ENCODE measurements around the gene MYO9B. TPM values are rescaled to one million over a fixed set of nuclear protein-coding genes. Genes with fewer than 3 reads are reported as not detected.

The MYO9B gene
- total RNA-seq, 2 experiments from 2014 or later: 280 to 356 TPM

DNA sequence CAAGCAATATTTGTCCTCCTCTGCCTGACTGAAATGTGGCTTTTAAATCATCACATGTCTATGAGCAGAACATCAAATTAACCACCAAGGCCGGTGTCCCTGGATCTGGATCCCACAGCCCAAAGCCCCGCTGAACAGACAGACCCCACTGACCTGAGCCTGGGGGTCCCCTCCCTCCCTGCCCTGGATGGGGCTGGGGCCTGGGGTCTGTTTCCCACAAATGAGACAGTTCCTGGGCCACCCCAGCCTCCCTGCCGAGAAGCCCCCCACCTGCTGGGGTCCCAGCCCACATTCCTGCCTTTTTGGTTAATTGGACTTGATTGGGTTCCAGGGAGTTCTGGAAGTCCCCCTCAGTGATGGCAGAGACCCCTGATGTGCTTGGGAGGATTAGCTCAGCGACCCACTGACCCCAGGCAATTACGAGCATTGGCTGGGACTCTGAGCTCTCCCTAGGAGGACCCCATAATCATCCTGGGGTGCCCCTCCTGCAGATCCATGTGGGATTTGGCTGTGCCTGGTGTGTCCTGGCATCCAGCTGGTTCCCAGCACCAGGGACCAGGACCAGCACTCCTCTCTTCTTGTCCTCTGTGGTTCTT lies 29.6 kb upstream of the MYO9B start:
- Mint-ChIP-seq H3K4me1 (no peaks in the 10 kb centered on the region), H3K4me3 (no peak overlapping the region), H3K27me3 (peaks cover 3% of the 10 kb centered on the region), H3K9me3 (ENCODE audit: low read depth) (no peaks in the 10 kb centered on the region), H3K36me3 (peaks cover 16% of the 10 kb centered on the region), H3K27ac (no peak overlapping the region)
- CTCF ChIA-PET: no interaction called here
- no peak for ATAC-seq
- no peak for DNase-seq

DNA sequence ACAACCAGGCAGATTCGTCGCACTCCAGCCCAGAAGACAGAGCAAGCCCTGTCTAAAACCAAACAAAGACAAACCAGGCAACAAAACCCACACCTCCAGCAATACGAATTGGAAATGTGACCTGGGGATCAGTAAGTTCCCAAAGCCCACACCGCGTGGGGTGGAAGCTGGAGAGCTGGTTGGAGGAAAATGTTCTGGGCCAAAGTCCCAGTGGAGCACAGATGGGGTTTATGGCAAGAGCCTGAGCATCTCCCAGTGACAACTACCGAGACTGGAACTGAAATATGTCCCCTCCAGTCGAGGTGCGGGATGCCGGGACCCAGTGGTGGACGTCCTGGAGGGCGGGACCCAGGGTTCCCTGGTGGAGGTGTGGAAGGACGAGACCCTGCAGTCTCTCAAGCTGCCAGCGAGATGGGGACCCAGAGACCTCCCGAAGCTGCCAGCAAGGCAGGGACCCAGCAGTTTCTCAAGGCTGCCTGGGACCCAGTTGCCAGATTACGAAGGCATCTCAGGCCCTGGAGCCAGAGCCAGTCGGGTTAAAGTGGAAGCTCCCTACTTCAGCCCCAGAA lies 26.6 kb upstream of the MYO9B start:
- CTCF ChIA-PET: no interaction called here
- peaks cover 33% of the 10 kb centered on the region for H3K36me3 Mint-ChIP-seq
- H3K27ac Mint-ChIP-seq: no peak overlapping the region
- H3K27me3 Mint-ChIP-seq: no peaks in the 10 kb centered on the region
- H3K4me1 Mint-ChIP-seq: no peaks in the 10 kb centered on the region
- H3K9me3 Mint-ChIP-seq (ENCODE audit: low read depth): no peaks in the 10 kb centered on the region
- no peak for DNase-seq
- no peak overlapping the region for H3K4me3 Mint-ChIP-seq
- ATAC-seq: no peak

DNA sequence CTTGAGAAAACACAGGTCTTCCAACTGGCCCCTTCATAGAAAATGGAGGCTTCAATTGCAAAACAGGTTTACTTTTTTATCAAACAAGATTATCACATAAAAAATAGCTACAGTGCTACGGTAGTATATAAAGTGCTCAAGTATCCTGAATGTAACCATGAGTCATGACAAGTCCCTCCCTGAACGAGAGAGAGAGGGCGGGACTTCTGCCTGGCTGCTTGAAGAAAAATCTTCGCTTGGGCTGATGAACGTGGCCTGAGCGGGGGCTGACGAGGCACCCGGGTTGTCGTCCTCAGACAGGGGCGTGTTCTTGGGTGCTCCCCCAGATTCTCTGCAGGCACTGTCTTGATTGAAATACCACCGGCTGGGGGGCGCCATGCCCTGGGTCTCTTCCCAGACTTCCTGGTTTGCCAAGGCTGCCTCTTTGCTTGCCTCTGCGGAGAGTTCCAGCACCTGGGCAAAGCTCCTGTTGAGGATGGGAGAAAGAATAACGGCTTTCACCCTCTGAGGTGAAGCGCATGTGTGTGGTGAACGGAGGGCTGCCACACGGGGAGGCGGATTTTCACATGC lies 25.8 kb upstream of the MYO9B start:
- CTCF ChIA-PET: no interaction called here
- H3K4me3 Mint-ChIP-seq: no peak overlapping the region
- ATAC-seq (no peak), DNase-seq (no peak)
- H3K36me3 Mint-ChIP-seq: peaks cover 35% of the 10 kb centered on the region
- no peaks in the 10 kb centered on the region for H3K4me1 Mint-ChIP-seq
- H3K27ac Mint-ChIP-seq: no peak overlapping the region
- H3K27me3 Mint-ChIP-seq: no peaks in the 10 kb centered on the region
- H3K9me3 Mint-ChIP-seq (ENCODE audit: low read depth): no peaks in the 10 kb centered on the region

DNA sequence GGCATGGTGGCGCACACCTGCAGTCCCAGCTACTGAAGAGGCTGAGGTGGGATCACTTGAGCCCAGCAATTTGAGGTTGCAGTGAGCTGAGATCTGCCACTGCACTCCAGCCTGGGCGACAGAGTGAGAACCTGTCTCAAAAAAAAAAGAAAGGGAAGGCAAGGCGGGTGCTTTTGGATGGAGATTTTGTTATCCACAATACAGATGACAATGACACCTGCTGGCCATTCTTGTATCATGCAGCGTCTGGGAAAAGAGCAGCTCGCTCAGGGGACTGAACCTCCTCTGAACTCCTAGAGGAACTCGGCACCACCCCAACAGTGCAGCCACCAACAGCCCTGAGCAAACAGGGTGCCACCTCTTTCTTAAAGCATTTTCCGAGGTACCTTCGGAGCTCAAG lies 23.1 kb upstream of the MYO9B start:
- Mint-ChIP-seq H3K27me3 (no peaks in the 10 kb centered on the region), H3K36me3 (peaks cover 45% of the 10 kb centered on the region), H3K4me1 (no peaks in the 10 kb centered on the region), H3K9me3 (ENCODE audit: low read depth) (no peaks in the 10 kb centered on the region), H3K4me3 (no peak overlapping the region), H3K27ac (no peak overlapping the region)
- CTCF ChIA-PET: interaction anchor here (0.6 to 1.6 kb wide), 3 partner anchors 258 to 284 kb away, joined by 3 to 14 read pairs (median 4); no protein-coding TSS in a partner anchor
- no peak for ATAC-seq
- no peak for DNase-seq

DNA sequence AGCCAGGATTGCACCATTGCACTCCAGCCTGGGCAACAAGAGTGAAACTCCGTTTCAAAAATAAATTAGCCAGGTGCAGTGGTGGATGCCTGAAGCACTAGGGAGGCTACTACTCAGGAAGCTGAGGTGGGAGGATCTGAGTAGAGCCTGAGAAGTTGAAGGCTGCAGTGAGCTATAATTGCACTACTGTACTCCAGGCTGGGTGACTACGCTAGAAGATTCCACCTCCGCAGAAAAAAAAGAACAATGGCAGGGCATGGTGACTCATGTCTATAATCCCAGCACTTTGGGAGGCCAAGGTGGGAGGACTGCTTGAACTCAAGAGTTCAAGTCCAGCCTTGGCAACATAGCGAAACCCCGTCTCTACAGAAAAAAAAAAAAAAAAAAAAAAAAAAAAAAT lies 20.8 kb upstream of the MYO9B start:
- no peaks in the 10 kb centered on the region for H3K9me3 Mint-ChIP-seq (ENCODE audit: low read depth)
- no peaks in the 10 kb centered on the region for H3K4me1 Mint-ChIP-seq
- ATAC-seq (no peak), DNase-seq (no peak)
- no peak overlapping the region for H3K4me3 Mint-ChIP-seq
- peaks cover 53% of the 10 kb centered on the region for H3K36me3 Mint-ChIP-seq
- no peaks in the 10 kb centered on the region for H3K27me3 Mint-ChIP-seq
- no peak overlapping the region for H3K27ac Mint-ChIP-seq
- CTCF ChIA-PET: no interaction called here

DNA sequence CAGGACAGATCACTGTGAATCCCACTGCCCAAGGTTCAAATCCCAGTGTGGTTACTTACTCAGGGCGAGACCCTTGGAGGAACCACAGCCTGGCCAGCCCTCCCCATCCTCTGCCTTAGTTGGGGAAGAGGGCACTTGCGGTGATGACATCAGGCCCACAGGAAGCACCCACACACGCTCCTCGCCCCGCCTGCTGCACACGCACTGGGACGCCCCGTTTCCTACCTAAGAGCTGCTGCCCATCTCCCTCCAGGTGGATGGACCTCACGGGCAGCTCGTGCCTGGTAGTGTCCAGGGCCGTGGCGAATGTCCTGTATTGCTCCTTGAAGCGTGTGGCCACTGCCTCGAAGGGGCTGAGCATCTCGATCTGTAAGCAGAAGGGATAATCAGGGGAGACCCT lies 19.9 kb upstream of the MYO9B start:
- Mint-ChIP-seq H3K27ac (no peak overlapping the region), H3K4me3 (no peak overlapping the region), H3K4me1 (no peaks in the 10 kb centered on the region), H3K9me3 (ENCODE audit: low read depth) (no peaks in the 10 kb centered on the region), H3K36me3 (peaks cover 52% of the 10 kb centered on the region), H3K27me3 (no peaks in the 10 kb centered on the region)
- CTCF ChIA-PET: interaction anchor here (0.6 kb wide), 1 partner anchor 614 kb away, joined by 3 read pairs; no protein-coding TSS in a partner anchor
- ATAC-seq (no peak), DNase-seq (no peak)

DNA sequence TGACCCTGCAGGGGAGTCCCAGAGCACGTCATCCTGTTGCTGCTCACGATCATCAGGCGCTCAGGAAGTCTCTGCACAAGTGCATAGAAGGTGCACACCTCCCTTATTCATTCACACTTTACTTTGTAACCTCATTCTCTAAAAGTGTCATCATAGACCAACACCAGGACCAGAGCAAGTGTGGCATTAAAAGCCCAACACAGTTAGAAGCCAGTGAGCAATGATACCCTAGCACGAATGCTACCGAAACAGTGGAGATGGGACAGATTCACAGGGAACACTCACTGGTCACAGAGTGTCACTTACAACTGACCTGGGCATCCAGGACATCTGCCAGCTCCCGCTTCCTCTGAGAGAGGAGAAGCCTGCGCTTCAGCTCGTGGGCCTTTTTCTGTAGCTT lies 17.3 kb upstream of the MYO9B start:
- ATAC-seq: no peak
- CTCF ChIA-PET: no interaction called here
- no peak for DNase-seq
- Mint-ChIP-seq H3K4me3 (no peak overlapping the region), H3K36me3 (peaks cover 44% of the 10 kb centered on the region), H3K27me3 (no peaks in the 10 kb centered on the region), H3K4me1 (peaks cover 1% of the 10 kb centered on the region), H3K27ac (no peak overlapping the region), H3K9me3 (ENCODE audit: low read depth) (no peaks in the 10 kb centered on the region)

DNA sequence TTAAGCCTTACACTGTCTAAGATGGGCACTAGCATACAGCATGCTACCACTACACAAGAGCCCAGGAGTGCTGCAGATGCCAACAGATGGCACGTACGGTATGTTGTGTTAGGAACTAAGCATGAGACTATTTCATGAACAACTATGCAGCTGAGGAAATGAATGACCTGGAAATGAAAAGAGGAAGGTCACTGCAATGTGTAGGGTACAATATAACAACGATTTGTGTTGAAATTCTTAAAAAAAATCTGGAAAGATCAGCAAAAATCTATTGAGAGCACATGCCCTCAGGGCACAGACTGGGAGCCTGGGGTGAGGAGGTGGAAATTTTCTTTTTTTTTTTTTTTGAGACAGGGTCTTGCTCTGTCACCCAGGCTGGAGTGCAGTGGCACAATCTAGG lies 14.8 kb upstream of the MYO9B start:
- Mint-ChIP-seq H3K4me1 (peaks cover 23% of the 10 kb centered on the region), H3K9me3 (ENCODE audit: low read depth) (no peaks in the 10 kb centered on the region), H3K4me3 (no peak overlapping the region), H3K27ac (no peak overlapping the region), H3K27me3 (no peaks in the 10 kb centered on the region), H3K36me3 (peaks cover 58% of the 10 kb centered on the region)
- DNase-seq (no peak), ATAC-seq (no peak)
- CTCF ChIA-PET: no interaction called here

DNA sequence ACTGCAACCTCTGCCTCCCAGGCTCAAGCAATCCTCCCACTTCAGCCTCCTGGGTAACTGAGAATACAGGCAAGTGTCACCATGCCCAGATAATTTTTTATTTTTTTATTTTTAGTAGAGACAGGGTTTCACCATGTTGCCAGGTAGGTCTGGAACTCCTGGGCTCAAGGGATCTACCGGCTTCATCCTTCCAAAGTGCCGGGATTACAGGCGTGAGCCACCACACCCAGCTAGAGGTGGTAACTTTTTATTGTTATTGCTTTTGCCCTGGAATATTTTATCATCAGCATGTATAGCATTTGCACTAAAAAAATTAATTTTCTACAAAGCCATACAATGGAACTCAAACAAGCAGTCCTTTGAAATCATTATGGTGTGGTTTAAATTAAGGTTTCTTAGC lies 14.4 kb upstream of the MYO9B start:
- Mint-ChIP-seq H3K36me3 (peaks cover 57% of the 10 kb centered on the region), H3K9me3 (ENCODE audit: low read depth) (no peaks in the 10 kb centered on the region)
- ATAC-seq: no peak

DNA sequence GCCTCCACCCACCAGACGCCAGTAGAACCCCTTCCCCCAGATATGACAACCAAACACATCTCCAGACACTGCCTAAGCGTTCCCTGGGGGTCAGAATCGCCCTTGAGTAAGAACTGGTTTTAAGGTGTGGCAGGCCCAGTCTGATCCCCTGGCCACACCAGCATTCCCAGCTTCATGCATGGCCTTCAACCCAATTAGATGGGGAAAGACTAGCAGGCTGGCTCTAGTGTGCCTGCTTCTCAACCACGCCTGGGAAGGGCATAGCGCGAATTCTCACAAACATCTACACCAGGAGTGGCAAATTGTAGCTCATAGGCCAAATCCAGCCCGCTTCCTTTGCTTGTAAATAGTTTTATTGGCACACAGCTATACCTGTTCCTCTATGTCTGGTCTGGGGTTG lies 13.9 kb upstream of the MYO9B start:
- Mint-ChIP-seq H3K27ac (no peak overlapping the region), H3K4me1 (peaks cover 27% of the 10 kb centered on the region), H3K9me3 (ENCODE audit: low read depth) (no peaks in the 10 kb centered on the region), H3K27me3 (no peaks in the 10 kb centered on the region), H3K36me3 (peaks cover 60% of the 10 kb centered on the region), H3K4me3 (no peak overlapping the region)
- ATAC-seq (no peak), DNase-seq (no peak)
- CTCF ChIA-PET: no interaction called here

More for the DNA sequence above, 14.4 kb upstream of the MYO9B start:
- CTCF ChIA-PET: no interaction called here
- Mint-ChIP-seq H3K4me1 (peaks cover 23% of the 10 kb centered on the region), H3K4me3 (no peak overlapping the region), H3K27me3 (no peaks in the 10 kb centered on the region), H3K27ac (no peak overlapping the region)
- no peak for DNase-seq

DNA sequence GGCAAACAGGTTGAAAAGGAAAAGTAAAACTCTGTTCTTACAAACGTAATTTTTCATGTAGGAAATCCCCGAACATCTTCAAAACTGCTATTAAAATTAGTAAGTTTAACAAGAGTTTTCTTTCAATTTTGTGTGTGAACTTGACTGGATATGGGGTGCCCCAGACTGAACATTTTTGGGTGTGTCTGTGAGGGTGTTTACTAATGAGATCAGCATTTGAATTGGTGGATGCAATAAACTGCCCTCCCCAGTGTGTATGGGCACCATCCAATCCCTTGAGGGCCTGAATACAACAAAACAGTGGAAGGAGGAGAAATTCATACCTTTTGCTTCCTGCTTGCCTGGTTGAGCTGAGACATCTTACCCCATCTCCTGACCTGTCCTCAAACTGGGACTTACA lies 12.1 kb upstream of the MYO9B start:
- H3K27me3 Mint-ChIP-seq: no peaks in the 10 kb centered on the region
- no peaks in the 10 kb centered on the region for H3K9me3 Mint-ChIP-seq (ENCODE audit: low read depth)
- no peak overlapping the region for H3K27ac Mint-ChIP-seq
- CTCF ChIA-PET: interaction anchor here (2.1 kb wide), 1 partner anchor 219 kb away, joined by 5 read pairs; no protein-coding TSS in a partner anchor
- H3K4me1 Mint-ChIP-seq: peaks cover 35% of the 10 kb centered on the region
- ATAC-seq: no peak
- DNase-seq: no peak
- H3K36me3 Mint-ChIP-seq: peaks cover 61% of the 10 kb centered on the region
- H3K4me3 Mint-ChIP-seq: no peak overlapping the region

DNA sequence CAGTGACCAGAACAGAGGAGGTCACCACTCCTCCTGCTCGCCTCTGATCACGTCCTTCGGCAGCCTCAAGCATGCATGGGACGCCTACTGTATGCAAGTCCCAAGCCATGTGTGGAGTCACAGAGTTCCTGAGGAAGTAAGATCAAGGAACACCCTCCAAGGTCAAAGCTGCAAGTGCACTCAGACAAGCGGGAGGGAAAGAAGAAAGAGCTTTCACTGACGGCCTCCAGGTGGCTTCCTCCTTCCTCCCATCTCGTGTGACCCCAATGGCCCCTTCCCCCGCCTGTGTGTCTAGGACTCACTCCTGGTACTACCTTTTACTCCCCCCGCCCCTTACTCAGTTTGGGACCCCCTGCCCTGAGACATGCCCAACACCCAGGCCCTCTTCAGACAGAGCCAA lies 6.4 kb upstream of the MYO9B start:
- H3K27me3 Mint-ChIP-seq: no peaks in the 10 kb centered on the region
- no peak overlapping the region for H3K4me3 Mint-ChIP-seq
- no peaks in the 10 kb centered on the region for H3K9me3 Mint-ChIP-seq (ENCODE audit: low read depth)
- CTCF ChIA-PET: interaction anchor here (0.6 to 2.8 kb wide), 5 partner anchors 56 to 291 kb away, joined by 3 to 11 read pairs (median 10); no protein-coding TSS in a partner anchor
- no peak for DNase-seq
- no peak overlapping the region for H3K27ac Mint-ChIP-seq
- ATAC-seq: no peak
- H3K36me3 Mint-ChIP-seq: peaks cover 64% of the 10 kb centered on the region
- peaks cover 46% of the 10 kb centered on the region for H3K4me1 Mint-ChIP-seq

DNA sequence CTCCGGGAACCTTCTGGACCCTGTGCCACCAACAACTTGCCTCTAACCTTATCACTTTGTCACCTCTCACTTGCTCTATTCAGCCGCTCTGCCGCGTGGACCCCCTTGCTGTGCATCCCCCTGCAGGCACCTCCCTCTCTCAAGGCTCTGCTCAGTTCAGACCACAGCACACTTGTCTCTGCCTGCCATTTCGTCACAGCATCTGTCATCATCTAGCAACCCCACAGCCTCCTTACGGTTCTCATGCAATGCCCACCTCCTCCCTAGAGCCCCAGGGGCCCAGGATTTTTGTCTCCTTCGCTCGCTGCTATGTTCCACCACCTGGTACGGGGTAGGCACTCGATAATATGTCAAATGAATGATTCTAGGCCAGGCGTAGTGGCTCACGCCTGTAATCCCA lies 5.2 kb upstream of the MYO9B start:
- DNase-seq (no peak), ATAC-seq (no peak)
- Mint-ChIP-seq H3K4me1 (peaks cover 40% of the 10 kb centered on the region), H3K4me3 (no peak overlapping the region), H3K9me3 (ENCODE audit: low read depth) (no peaks in the 10 kb centered on the region), H3K27me3 (no peaks in the 10 kb centered on the region), H3K36me3 (peaks cover 57% of the 10 kb centered on the region), H3K27ac (no peak overlapping the region)
- CTCF ChIA-PET: interaction anchor here (0.6 kb wide), 1 partner anchor 55 kb away, joined by 3 read pairs; no protein-coding TSS in a partner anchor

DNA sequence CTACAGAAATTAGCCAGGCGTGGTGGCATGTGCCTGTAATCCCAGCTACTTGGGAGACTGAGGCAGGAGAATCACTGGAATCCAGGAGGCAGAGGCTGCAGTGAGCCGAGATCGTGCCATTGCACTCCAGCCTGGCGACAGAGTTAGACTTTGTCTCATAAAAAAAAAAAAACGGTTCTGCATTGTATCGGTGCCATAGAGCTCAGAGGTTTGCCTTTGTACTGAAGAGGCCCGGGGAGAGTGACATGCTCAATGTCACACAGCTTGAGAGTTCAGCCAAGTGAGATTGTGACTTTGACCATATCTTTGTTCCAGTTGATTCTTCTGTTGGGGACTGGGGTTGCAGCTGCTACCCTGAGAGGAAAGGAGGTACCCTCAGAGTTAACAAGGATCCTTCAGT lies 4.7 kb upstream of the MYO9B start:
- Mint-ChIP-seq H3K9me3 (ENCODE audit: low read depth) (no peaks in the 10 kb centered on the region), H3K27me3 (no peaks in the 10 kb centered on the region), H3K4me1 (peaks cover 36% of the 10 kb centered on the region), H3K4me3 (no peak overlapping the region), H3K36me3 (peaks cover 54% of the 10 kb centered on the region), H3K27ac (no peak overlapping the region)
- DNase-seq (no peak), ATAC-seq (no peak)
- CTCF ChIA-PET: interaction anchor here (0.6 kb wide), 1 partner anchor 54 kb away, joined by 3 read pairs; no protein-coding TSS in a partner anchor

Measured in activated CD8-positive, alpha-beta memory T cell treated with anti-CD3 and anti-CD28 coated beads, Interleukin-2, amount 10 ng/mL, durations not matched to agents 7 days and 5 days (primary cell).